ENCODE data around the gene AHNAK.

DNA sequence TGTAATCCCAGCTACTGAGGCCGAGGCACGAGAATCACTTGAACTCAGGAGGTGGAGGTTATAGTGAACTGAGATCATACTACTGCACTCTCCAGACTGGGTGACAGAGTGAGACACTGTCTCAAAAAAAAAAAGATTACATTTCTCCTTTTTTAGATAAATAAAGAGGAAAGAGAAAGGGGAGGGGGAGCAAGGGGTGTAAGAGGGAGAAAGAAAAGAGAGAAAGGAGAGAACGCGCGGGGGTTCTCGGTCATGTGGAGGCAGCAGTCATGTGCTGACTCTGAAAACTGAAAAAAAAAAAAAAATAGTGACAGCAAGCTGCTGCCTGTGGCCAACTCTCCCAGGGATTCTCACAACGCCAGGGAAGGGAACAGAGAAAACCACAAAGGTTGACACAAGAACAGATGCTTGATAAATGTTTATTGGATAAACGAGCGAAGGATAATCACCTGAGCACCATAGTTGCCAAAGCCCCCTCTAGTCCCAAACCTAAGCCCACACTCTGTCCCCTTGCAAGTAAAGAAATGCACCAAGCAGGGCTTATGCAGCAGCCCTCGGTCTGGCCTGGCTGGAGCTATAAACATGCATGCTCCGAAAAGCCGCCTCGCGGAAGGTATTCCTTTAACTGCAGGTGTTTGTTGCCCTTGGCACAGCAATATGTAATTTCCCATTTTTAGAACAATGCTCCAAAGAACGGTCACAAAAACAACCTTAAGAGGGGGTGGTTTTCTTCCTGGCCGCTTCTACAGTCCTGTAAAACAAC is 113.3 kb downstream of the AHNAK start:
- TF ChIP-seq CTCF (IDR thresholded peaks at IDR 0.05) (no peak), POLR2A (IDR thresholded peaks at IDR 0.05) (no peak)

Data from lower leg skin (tissue), 3 donors.